Liver (tissue), 3 donors: ENCODE measurements around the gene NEUROG2.

Experiments
- FOXA1 ChIP-seq: IDR thresholded peaks from 2 replicates; pipeline ENCODE4 v1.6.1; 2016; ENCODE audit warnings: antibody characterized with exemption
- FOXA2 ChIP-seq: IDR thresholded peaks from 2 replicates; pipeline ENCODE4 v1.6.1; 2016; ENCODE audit warnings: antibody characterized with exemption
- GABPA ChIP-seq, 2 donors: IDR thresholded peaks in 1 of 2; conservative IDR thresholded peaks in 1 of 2; 2 replicates each; pipeline ENCODE4 v1.6.1; 2016; ENCODE audit warnings: antibody characterized with exemption in 2 of 2, mild to moderate bottlenecking in 1 of 2, moderate library complexity in 1 of 2
- HNF4G ChIP-seq: IDR thresholded peaks from 2 replicates; pipeline ENCODE4 v1.6.1; 2016; ENCODE audit warnings: antibody characterized with exemption
- JUND ChIP-seq, 2 donors: IDR thresholded peaks; 2 replicates each; pipeline ENCODE4 v1.6.1; 2016; ENCODE audit warnings: antibody characterized with exemption in 2 of 2
- SP1 ChIP-seq: IDR thresholded peaks from 2 replicates; pipeline ENCODE4 v1.6.1; 2018; ENCODE audit warnings: antibody characterized with exemption, mild to moderate bottlenecking
- TAF1 ChIP-seq: conservative IDR thresholded peaks from 2 replicates; pipeline ENCODE4 v1.6.1; 2016; ENCODE audit warnings: antibody characterized with exemption, mild to moderate bottlenecking
- YY1 ChIP-seq: IDR thresholded peaks from 2 replicates; pipeline ENCODE4 v1.6.1; 2016; ENCODE audit warnings: antibody characterized with exemption, mild to moderate bottlenecking
- TF ChIP-seq, protein P1 (sequence below): fragments of 150-350 bp; IDR thresholded peaks from 2 replicates; pipeline ENCODE4 v1.5.1; 2017; ENCODE audit warnings: improper control_type of control experiment, low read depth, low read length; ENCODE audit not compliant: missing input control
- donor health status: healthy.
- donor health status: healthy.

- TF ChIP-seq SP1 (no peak), GABPA (IDR thresholded peaks at IDR 0.05 in 1 of 2, conservative IDR thresholded peaks at IDR 0.05 in 1 of 2) (no peak), JUND (IDR thresholded peaks at IDR 0.05) (no peak), FOXA1 (no peak), YY1 (no peak), TAF1 (no peak), HNF4G (no peak), FOXA2 (no peak)
- TF ChIP-seq, protein P1, sequence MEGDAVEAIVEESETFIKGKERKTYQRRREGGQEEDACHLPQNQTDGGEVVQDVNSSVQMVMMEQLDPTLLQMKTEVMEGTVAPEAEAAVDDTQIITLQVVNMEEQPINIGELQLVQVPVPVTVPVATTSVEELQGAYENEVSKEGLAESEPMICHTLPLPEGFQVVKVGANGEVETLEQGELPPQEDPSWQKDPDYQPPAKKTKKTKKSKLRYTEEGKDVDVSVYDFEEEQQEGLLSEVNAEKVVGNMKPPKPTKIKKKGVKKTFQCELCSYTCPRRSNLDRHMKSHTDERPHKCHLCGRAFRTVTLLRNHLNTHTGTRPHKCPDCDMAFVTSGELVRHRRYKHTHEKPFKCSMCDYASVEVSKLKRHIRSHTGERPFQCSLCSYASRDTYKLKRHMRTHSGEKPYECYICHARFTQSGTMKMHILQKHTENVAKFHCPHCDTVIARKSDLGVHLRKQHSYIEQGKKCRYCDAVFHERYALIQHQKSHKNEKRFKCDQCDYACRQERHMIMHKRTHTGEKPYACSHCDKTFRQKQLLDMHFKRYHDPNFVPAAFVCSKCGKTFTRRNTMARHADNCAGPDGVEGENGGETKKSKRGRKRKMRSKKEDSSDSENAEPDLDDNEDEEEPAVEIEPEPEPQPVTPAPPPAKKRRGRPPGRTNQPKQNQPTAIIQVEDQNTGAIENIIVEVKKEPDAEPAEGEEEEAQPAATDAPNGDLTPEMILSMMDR: no peak
Measured at GRCh38 chr4:112492321-112492720, 23.7 kb downstream of the NEUROG2 start.
